HG03442 (cell line): ENCODE measurements around the gene ERRFI1.

Experiments used
- ATAC-seq: cut with Tn5 transposase; IDR thresholded peaks from one replicate; pipeline ENCODE4 v1.9.1; 2021; ENCODE audit warnings: mild to moderate bottlenecking, moderate library complexity; ENCODE audit not compliant: unreplicated experiment

ERRFI1 gene

DNA sequence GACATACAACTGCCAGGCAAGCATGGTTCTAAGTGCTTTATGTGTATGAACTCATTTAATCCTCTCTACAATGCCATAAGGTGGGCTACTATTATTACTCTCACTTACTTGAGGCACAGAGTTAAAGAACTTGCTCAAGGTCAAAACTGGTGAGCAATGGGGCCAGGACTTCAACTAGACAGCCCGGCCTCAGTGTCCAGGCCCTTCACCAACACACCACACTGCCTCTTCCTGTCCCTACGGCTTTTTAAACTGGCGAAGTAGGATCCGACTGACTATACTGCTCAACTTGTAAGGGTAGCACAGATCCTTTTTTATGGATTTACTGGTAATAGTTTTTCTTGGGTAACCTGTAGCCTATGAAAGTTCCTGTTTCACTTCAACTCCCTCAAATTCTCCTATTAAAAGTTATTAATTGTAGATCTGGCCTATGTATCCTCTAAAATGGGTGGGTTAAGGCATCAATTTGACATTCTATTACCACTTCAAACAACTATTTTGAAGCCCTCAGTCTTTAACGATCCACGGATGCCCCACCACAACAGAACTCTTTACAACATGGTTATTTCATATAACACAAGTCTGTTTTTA, 4.3 kb downstream of the ERRFI1 start:
- ATAC-seq = no peak

DNA sequence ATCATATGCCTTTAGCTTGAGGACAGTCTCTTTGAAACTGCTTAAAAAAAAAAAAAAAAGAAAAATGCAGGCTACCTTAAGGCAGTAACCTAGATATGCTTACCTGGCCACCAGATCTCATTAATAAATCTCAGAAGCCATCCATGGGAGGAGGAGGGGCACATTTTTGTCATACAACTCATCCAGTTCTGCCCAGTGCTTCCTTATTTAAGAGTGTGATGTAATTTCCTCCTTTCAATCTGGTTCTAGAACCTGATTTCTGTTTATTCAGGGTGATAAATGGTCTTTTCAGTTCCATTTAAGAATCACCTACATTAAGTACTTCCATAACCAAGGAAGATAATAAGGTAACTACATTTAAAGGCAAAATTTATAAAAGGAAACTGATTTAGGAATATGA, 6.1 kb downstream of the ERRFI1 start:
- no peak for ATAC-seq

DNA sequence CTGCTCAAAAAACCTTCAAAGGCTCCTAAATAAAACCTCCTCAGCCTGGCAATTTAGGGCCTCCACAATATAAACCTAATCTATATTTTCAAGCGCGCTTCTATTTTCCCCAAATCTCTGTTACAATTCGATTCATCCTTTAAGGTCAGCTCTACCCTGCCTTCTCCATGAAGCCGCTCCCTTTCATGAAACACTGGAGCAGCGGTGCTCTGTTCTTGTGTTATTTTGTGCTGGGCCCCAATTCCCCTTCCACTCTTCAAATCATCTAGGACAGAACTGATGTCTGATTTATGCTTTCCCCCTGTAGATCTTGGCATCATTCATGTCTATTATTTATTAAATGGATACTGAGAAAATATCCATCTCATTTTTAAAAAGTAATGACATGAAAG, 6.9 kb downstream of the ERRFI1 start:
- no peak for ATAC-seq

DNA sequence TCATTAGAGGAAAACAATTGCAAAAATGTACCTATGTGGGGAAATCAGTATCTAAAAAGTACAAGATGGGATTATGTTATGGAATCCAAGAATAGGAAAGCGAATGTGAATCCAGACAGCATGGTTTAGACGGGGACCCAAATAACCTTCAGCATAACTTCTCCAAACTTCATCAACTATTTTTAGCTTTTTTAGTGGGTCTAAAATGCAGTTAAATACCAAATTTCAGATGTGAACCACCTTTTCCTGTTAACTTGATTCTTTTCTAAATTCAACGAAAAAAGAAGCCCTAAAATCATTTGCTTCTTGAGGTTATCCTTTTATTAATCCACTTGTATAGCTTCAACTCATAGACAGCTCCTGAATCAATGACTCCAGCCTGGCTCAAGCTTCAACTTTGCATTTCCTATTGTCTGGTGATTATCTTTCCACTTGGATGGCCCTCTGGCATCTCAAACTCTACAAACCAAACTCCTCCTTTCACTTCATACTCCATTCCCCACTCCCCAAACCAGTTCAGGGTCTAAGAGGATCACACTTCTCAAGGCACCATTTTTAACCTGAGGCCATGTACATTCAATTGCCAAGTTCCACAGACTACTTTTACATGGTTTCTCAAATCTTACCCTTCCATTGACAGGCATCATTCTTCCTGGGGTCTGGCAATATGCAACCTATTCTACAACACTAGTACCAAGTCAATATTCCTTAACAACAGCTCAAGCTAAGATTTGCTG, 7.4 kb downstream of the ERRFI1 start:
- no peak for ATAC-seq

DNA sequence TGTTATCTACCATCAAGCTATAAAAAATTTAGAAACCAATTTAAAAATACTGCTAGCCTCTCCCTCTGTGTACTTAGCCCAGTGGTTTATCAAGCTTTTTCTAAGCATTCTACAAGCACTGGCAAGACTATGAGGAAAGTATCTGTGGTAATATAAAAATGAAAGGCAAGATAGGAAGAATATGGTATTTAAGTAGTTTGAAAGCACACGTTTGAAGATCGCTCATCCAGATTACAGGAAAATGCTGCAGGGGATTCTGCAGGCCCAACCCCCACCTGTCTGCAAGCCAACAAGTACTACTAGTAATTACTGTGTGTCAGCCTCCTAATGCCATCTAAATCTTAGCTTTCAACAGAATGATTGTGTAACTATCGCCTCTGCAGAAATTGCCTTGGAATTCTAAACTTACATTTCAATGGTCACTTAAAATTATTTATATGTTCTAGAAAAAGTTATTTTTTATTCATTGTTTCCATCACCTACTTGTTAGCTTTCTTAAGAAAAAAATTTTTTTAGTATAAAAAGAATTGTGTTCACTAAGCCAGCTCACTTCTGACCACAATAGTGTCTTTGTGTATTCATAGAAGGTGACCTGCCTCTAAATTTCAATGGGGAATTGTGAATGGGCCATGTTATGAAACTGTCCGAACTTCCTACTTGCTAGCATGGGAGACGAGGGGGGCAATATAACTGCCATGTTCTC, 8.5 kb downstream of the ERRFI1 start:
- ATAC-seq = no peak

DNA sequence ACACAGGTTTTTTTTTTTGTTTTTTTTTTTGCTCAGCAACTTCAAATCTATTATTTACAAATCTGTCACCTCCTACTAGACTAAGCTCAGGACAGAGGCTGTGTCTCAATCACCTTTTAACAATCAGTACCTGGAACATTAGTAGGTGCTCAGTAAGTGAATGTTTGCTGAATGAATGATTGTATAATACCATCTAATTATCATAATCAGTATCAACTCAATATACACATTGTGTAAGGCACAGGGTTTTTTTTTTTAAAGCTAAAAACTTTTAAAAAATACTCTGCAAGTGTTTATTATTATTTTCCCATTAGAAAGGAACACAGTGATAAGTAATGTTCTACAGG, 9.2 kb downstream of the ERRFI1 start:
- no peak for ATAC-seq

DNA sequence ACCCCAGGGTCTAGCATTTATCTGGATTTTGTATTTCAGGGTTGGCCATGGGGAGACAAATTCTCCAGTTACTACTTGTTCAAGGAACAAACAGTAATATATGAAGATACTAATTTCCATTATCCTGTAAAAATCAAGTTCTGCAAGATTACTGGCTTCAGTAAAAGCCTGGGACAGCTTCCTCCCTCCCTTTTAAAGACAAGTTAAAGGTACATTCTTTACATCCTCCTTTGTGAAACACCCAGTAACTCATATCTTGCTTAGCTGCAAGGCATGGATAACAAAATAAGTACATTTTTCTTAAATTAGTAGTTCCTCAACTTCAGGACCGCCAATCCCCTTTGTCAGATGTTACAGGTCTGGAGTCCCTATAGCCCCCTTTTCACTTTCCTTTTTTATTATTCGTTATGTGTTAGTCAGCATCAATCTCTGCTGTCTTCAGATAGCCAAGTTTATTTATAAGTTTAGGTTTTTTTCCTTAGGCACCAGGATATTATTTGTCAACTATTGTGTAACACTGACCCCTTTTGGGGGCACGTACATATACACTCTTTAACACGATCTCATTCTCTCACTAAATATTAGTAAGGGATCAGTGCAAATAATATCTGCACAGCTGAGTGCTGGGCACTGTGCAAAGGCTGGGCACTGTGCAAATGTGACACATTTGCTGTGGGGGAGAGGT, 9.8 kb downstream of the ERRFI1 start:
- ATAC-seq = no peak

DNA sequence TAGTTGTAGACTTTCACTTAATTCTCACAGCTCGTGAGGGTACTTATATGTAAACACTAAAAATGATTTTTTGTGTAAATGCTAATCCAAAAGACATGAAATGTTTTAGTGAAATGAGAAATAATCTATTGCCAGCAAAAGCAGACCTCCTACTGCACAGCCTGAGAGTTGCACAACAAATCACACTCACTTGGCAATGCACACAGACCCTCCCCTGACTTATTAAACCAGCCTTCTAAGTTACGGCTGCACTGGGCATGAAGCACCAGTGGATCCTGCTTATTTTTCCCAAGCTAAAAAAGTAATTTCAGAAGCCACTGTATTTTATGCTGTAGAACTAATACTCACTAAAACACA, 10.3 kb downstream of the ERRFI1 start:
- no peak for ATAC-seq

DNA sequence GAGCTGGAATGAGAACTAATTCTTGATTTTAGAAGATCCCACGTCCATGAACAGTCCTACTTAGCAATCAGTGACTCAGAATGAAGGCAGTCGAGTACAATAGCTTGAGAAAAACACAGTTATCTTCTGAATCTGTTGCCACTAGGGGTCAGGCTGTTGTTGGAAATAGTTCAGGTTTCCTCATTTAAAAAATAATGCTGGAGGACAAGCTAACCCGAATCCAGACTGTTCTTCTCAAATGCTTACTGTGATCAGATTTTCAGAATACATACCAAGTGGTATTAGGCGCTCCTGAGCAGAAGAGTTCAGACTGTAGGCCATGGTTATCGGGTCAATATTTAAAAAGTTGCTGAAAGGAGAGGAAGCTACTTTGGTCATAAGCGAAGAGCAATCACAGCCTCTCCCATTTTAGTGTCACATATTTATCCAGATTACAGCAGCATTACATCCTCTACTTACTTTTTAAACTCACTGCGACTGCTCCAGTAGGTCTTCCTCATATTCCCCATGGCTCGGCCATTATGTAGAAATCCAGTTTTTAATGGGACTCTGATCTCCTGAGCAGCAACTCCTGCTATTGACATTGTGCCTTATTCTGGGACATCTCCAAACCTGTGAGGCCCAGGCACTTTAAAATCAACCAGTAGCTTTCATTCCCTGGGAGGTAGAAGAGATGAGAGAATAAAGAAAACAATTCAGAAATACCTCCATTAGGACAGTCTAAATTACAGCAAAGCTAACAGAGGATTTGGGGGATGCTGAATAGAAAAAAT, 10.9 kb downstream of the ERRFI1 start:
- ATAC-seq = no peak

DNA sequence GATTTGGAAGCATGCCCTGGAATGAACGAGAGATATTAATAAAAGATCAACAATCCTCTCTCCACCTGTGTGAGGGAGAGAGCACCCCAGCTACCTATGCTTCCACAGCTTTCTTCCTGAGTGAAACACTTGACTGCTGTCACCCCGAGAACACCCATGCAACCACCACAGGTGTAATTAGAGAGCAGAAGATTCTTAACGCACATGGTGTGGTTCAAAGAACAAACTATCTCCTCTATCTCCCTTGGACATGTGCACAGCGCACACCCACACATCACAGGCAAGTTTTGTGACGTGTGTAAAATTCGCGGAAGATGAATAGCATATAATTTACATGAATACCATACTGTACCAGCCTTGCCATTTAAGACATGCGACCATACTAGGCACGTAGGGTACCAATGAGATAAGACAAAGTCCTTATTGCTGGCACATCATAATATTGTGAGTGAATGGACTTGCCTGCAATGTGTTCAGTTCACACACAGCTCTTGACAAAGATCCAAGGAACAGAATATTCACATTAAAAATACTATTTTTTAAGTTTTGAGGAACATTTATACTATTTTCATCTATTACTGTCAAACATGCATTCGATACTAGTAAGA, 11.6 kb downstream of the ERRFI1 start:
- no peak for ATAC-seq

DNA sequence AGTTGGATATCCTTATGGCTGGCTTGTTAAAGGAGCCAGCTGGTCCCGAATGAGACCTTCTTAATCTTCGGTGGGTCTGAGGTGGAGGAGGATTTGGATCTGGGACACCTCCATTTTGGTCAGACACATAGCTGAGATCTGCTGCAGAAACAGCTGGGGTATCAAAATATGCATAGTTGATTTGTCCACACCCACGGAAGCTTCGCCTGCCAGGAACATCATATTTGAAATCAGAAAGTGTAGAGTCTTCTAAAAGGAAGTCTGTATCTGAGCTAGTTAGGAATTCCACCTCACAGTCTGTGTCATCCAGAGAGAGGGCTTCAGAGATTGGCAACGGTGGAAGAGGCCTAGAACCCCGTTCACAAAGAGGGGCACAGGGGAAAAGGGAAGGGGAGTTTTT, 12.3 kb downstream of the ERRFI1 start:
- ATAC-seq = no peak

DNA sequence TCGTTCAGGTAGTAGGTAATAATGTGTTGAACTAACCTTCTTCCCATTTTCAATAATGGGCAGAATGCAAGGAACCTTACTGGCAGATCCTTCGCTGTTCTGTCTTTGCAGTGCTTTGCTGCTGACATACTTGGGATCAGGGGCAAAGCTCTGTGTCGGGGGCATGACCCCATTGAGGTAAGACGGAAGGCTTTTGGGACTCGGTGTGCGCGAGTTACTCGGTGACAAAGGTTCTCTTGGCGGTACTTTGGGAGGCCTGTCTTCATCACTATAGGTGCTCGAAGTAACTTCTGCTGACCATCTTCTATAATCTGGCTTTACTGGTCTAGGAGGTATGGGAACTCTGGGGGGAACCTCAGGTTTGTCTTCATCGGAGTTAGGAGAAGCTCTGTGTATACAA, 12.7 kb downstream of the ERRFI1 start:
- ATAC-seq = no peak

DNA sequence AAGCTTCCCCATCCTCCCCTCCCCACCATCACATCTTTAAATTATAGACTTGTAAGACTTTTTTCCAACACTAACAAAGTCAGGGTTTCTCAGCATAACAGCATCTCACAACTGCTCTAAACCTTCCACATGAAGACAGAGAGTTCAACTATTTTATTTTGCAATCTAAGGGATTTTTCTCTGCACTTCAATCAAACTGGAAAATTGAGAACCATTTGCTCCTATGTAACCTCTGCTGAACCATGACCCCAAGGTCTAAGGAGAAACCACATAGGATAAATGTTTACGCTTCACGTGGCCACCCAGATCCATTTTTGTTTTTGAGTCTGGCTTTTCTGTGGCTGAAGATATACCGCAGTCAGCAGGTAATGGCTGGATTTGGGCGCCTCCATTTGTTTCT, 13.2 kb downstream of the ERRFI1 start:
- no peak for ATAC-seq

DNA sequence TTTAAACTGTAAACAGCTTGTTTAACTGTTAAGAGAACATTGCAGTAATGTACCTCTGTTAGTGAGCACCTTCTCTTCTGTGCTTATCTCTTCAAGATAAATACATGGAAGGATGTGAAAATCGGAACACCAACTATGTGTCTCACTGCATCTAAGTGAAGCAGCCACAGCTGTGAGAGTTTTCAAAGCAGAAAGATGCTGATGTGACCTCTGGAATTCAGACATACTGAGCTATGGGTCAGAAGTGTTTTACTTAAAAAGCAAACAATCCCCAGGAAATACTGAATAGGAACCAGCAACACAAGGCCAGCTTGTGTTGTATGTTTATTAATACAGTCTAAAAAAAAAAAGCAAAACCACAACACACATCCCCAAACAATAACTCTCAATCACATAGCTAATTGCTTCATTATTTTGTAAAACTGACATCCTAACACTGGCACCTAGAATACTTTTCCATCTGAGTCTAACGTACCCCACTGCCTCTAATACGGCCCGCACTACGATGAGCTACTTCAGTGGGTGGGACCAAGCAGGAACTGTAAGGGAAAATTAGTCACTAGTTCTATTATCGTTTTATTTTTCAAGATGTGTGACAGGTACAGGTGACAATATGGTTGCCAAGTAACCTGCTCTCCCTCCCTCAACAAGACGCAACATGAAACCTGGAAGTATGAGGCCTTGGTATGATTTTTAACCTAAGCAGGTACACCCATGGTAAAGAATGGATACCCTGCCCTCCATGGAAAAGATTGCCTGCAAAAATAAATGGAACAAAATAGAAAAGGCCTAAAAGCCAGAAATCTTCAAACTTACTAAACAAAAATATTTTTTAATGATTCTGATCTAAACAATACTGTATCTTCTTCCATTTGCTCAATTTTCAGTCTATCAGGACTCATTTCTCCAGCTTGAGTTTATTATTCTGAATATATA, 13.9 kb downstream of the ERRFI1 start:
- ATAC-seq = no peak

DNA sequence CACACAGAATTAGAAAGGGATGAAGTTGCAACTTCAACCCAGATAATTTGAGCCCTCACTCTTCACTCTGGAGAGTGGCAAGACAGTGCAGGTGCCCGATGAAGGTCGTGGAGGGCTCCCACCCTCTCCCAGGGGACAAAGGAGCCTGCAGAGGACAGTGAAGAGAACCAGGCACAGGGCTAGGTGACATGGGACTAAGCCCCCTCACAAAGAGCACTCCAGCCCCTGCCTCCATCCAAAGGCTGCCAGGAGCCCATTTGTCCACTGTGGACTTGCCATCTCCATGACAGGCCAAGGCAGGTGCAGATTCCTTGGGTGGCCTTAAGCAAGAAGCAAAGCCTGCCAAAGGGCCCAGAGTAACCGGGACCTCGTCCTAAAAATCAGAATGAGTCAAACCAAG, 15.1 kb downstream of the ERRFI1 start:
- no peak for ATAC-seq

DNA sequence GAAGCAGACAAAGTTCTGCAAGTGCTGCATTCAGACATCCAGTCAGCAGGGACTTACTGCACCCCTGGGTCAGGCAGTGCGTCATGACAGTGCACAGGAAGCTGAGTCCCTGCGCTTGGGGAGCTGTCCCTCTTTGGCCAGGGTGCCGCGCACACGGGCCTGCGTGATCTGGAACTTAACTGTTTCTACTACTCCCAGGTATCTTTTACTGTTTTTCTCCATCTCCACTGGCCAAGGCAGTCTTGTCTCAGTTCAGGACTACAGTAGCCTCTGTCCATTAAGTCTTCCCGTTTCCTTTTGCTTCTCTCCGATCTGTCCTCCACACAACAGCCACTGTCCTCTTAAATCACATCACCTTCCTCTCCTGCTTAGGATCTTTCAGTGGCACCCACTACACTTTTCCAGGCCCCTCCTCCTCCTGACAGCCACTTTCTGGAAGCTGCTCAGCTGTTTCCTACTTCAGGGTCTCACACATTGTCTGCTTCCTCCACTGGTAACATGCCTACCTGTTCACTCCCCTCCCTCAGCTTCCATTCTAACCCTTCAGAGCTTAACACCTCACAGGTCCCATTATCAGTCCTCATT, 15.9 kb downstream of the ERRFI1 start:
- no peak for ATAC-seq

DNA sequence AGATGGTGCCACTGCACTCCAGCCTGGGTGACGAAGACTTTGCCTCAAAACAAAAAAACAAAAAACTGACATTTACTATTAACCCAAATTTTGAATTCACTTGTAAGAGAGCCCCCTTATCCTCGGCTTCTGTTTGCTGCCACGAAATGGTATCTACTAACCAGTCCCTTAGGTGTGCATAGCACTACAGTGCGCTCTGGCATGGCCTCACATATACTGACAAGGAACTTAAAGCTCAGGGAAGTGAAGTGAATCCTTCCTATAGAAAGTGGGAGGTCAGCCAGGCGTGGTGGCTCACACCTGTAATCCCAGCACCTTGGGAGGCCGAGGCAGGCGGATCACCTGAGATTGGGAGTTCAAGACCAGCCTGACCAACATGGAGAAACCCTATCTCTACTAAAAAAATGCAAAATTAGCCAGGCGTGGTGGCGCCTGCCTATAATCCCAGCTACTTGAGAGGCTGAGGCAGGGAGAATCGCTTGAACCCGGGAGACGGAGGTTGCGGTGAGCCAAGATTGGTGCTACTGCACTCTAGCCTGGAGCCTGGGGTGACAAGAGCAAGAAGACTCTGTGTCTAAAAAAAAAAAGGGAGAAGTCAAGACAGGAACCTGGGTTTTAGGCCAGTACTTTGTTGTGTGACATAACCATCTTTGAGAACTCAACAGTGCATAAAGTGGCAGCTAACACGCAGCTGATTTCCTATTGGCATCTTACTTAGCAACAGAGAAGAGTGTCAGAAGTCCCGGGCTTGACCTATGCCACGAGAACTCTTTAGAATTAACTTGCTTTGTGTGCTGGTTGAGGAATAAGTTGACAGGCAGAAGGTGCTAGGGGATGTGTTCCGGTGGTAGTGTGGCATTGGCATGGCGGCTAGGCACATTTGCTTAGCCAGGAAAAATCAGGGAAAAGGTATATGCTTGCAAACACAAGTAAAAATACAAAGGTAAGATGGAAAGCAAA, 16.8 kb downstream of the ERRFI1 start:
- ATAC-seq = no peak
